CD4-positive, alpha-beta T cell treated with Interleukin-17A for 4 hours (primary cell): ENCODE results near the gene PAN2.
A peak's percentile ranks its signal among the peaks of the same experiment; 100 is the strongest.
"Not testable (repeated sequence)": the region's sequence is repeated elsewhere in the genome, so short reads cannot be mapped to it uniquely, and the experiment has no call there.

ENCODE experiments used
- DNase-seq: peaks from one replicate; pipeline ENCODE4 v3.0.0-alpha.2; 2020; ENCODE audit warnings: mixed read lengths

Gene PAN2

GRCh38 chr12:56307221-56307965 lies 26.4 kb downstream of the PAN2 start:
- DNase-seq = no peak

DNA sequence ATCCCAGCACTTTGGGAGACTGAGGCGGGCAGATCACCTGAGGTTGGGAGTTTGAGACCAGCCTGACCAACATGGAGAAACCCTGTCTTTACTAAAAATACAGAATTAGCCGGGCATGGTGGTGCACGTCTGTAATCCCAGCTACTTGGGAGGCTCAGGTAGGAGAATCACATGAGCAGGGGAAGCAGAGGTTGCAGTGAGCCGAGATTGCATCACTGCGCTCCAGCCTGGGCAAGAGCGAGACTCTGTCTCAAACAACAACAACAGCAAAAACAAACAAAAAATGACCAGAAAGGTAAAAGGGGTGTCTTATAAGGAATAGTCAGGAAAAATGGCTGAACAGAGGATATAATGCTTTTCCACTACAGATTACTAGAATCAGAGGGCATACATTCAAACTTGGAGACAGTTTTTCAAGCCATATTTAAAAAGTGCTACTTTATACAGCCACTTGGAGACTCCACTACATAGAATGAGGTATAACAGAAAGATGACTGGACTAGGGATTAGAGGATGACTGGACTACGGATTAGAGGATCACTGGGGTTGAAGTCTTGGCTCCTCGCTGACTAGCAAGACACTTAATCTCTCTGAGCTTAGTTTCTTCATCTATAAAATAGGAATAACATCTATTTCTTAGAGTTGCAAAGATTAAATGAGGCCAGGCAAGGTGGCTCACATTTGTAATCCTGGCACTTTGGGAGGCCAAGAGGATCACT lies 28.8 kb downstream of the PAN2 start:
- DNase-seq = no peak

DNA sequence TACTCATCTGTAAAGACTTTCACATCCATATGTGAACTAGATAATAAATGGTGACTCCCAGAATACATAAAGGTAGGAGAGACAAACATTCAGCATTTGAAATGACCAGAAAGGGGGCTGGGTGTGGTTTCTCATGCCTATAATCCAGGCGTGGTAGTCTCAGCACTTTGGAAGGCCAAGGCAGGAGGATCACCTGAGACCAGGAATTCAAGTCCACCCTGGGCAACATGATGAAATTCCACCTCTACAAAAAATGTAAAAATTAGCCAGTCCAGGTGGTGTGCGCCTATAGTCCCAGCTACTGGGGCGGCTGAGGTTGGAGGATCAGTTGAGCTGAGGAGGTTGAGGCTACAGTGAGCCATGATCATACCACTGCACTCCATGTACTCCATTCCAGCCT lies 29.5 kb downstream of the PAN2 start:
- no peak for DNase-seq

DNA sequence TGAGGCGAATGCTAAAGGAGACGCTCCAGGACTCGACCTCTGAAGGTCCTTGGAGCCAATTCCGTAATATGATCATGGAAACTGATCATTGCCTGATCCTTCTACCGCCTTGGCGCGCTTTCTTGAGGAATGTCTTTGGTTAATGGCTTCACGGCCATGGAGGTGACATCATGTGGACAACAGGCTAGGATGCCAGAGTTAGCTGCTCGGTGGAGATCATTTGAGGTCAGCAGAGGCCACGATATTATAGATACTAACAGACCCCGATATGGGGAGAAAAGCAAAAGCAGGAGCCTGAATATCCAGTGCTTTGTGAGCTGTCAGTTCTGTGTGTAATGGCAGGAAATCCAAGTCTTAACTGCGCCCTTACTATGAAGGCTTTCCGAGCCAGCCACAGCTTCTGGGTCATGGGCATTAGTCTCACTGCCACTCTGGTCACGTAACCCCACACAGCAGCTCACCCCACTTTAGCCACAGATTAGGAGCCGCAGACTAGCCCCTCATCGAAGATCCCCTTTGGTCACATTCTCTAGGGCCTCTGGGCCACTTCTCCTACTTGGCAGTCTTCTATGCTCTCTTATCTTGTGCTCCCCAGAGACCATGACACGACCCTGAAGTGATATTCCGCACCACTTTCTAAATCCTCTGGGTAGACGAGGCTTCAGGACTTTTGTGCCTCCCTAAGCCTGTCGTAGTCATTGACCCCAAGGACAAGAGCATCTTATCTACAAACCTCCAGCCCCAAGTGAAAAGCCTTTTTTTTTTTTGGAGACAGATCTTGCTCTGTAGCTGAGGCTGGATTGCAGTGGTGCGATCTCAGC lies 32.9 kb downstream of the PAN2 start:
- DNase-seq = no peak

DNA sequence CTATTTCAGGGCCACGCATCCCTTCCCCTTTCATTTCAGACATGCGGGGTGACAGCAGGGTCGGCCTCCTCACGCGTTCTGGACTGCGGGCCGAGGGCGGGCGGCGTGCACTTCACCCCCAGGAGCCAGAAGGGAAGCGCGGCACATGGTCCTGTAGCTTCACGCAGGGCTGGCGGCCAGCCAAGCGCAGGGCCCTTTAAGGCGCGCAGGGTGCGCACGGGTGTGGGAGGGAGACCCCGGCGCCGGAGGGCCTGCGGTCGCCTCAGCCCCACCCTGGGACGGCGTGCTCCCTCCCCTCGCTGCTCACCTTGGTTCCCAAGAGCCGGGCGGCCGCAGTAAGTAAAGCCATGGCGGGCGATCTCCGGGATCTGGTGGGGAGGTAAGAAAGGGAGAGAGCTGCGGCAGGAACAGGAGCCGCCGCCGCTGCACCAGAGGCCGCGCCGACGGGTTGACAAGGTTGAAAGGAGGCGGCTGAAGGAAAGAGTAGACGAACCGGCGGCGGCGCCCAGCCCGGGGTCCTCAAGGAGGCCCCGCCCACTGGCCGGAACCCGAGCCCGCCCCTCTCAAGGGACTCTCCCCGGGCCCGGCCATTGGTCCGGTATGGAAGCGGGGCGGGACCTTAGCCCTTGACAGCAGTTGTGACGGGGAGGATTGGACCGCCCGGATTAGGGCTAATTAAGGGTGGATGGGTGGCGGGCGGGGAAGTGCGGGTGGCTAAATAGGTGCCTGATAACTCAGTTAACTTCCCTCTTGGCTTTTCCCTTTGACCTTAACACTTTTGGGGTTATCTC lies 33.8 kb downstream of the PAN2 start, which contains the start of gene CS:
Gene CS, minus strand, starts transcription at position 478 of the 791 bp plus-strand sequence. Its CDS starts 129 bp downstream, at position 349.
- DNase-seq = peak; percentile 99

- DNase-seq = peak; percentile 30
Measured at GRCh38 chr12:56299308-56299852, 34.4 kb downstream of the PAN2 start.

- DNase-seq = no peak
Measured at GRCh38 chr12:56298828-56299227, 35.0 kb downstream of the PAN2 start.

DNA sequence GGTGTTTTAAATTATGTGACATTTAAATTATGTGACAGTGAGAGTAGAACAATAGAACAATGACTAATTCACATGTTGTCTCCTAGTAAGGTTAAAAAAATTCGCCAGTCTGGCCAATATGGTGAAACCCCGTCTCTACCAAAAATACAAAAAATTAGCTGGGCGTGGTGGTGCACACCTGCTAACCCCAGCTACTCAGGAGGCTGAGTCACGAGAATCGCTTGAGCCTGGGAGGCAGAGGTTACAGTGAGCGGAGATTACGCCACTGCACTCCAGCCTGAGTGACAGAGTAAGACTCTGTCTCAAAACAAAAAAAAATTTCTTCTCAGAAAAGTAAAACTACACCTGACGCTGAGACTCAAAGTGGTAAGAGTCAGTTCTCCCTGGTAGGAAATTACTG lies 36.4 kb downstream of the PAN2 start:
- no peak for DNase-seq

- no peak for DNase-seq
Measured at GRCh38 chr12:56296295-56296694, 37.5 kb downstream of the PAN2 start.

DNA sequence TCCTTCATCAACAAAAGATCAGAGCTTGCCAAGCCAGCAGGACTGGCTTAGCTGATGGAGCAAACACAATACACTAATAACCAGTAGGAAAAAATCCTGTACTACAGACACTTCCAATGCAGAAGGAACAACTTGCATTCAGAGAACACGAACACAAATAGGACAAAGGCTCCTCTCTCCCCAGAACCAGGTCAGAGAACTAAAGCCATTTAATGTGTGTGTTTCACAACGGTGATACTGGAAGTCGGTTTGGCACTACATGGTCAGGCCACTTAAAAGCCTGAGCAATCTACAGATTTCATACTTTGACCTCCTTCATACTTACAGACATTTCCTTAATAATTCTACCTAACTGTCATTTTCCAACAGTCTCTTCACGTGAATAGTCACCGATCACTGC lies 40.0 kb downstream of the PAN2 start:
- DNase-seq = no peak

- no peak for DNase-seq
Measured at GRCh38 chr12:56288705-56289387, 45.0 kb downstream of the PAN2 start.

GRCh38 chr12:56286044-56286830 lies 47.6 kb downstream of the PAN2 start:
- DNase-seq = no peak

GRCh38 chr12:56284263-56284662 lies 49.5 kb downstream of the PAN2 start:
- DNase-seq = not testable (repeated sequence)

GRCh38 chr12:56282579-56282978 lies 51.2 kb downstream of the PAN2 start:
- DNase-seq = no peak

DNA sequence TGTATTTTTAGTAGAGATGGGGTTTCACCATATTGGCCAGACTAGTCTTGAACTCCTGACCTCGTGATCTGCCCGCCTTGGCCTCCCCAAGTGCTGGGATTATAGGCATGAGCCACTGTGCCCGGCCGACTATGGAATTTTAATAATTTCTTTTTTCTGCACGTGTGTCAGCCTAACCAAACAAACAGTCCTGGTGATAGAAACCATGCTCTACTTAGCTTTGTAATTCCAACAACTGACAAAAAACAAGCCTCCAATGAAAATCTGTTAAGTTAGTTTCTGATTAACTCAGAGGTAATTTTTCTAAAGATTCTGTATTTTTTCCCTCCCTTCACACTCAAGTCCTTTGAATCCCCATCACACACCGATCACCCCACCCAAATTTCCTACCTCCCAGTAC lies 51.8 kb downstream of the PAN2 start:
- DNase-seq = no peak

GRCh38 chr12:56280849-56281248 lies 53.0 kb downstream of the PAN2 start:
- DNase-seq = no peak

DNA sequence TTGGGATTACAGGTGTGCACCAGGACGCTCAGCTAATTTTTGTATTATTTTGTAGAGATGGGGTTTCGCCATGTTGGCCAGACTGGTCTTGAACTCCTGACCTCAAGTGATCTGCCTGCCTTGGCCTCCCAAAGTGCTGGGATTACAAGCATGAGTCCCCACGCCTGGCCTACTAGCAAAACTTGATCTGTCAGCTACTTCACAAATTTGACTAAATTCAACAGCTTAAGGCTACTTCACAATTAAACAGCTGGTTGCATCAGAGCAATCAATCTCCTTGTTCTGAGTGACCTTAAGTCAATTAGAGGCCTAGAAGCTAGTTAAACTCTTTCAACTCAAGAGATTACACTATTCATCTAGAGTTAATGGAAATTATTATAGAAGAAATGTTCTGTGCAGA lies 54.9 kb downstream of the PAN2 start:
- no peak for DNase-seq

GRCh38 chr12:56274299-56274698 lies 59.5 kb downstream of the PAN2 start:
- no peak for DNase-seq

GRCh38 chr12:56272468-56272867 lies 61.3 kb downstream of the PAN2 start:
- not testable (repeated sequence) for DNase-seq

- DNase-seq = peak; percentile 16
Measured at GRCh38 chr12:56271031-56271430, 62.8 kb downstream of the PAN2 start.
